MM.1S (cell line): Measurements from ENCODE around the gene AARS2.

Experiments used
- DNase-seq: peaks from one replicate; pipeline ENCODE4 v3.0.0-alpha.2; 2015
- H2AFZ ChIP-seq: fragments of 300-600 bp; sonication (generic); 2 replicates; pipeline ENCODE4 v1.6.0; 2016; ENCODE audit warnings: antibody characterized with exemption, low read length
- H3F3A ChIP-seq: fragments of 300-600 bp; sonication (generic); 2 replicates; pipeline ENCODE4 v1.6.1; 2016; ENCODE audit warnings: mild to moderate bottlenecking, antibody characterized with exemption, low read length, moderate library complexity, mixed read lengths; ENCODE audit not compliant: insufficient read depth
- H3K27ac ChIP-seq: fragments of 300-600 bp; sonication (generic); 2 replicates; pipeline ENCODE4 v1.5.1; 2016; ENCODE audit warnings: mild to moderate bottlenecking, low read length
- H3K27me3 ChIP-seq: fragments of 300-600 bp; sonication (generic); replicated peaks from 2 replicates; pipeline ENCODE4 v1.6.0; 2016; ENCODE audit warnings: low read length; ENCODE audit not compliant: insufficient read depth
- H3K36me3 ChIP-seq: fragments of 300-600 bp; sonication (generic); replicated peaks from 2 replicates; pipeline ENCODE4 v1.6.1; 2016; ENCODE audit warnings: mild to moderate bottlenecking, low read length, mixed read lengths; ENCODE audit not compliant: insufficient read depth
- H3K4me1 ChIP-seq: fragments of 300-600 bp; sonication (generic); 2 replicates; pipeline ENCODE4 v1.6.1; 2016; ENCODE audit warnings: low read length, mixed read lengths
- H3K4me2 ChIP-seq: fragments of 300-600 bp; sonication (generic); 2 replicates; pipeline ENCODE4 v1.6.0; 2016; ENCODE audit warnings: low read depth, low read length
- H3K4me3 ChIP-seq: fragments of 300-600 bp; sonication (generic); 2 replicates; pipeline ENCODE4 v1.5.1; 2016; ENCODE audit warnings: low read length, mixed read lengths
- H3K79me2 ChIP-seq: fragments of 300-600 bp; sonication (generic); 2 replicates; pipeline ENCODE4 v1.6.1; 2016; ENCODE audit warnings: mixed run types, low read length, mixed read lengths
- H3K9ac ChIP-seq: fragments of 300-600 bp; sonication (generic); 2 replicates; pipeline ENCODE4 v1.6.1; 2016; ENCODE audit warnings: low read length, mixed read lengths
- H3K9me2 ChIP-seq: fragments of 300-600 bp; sonication (generic); replicated peaks from 2 replicates; pipeline ENCODE4 v1.6.1; 2016; ENCODE audit warnings: mild to moderate bottlenecking, low read length, mixed read lengths; ENCODE audit not compliant: insufficient read depth
- H3K9me3 ChIP-seq: fragments of 300-600 bp; sonication (generic); replicated peaks from 2 replicates; pipeline ENCODE4 v1.6.1; 2016; ENCODE audit warnings: mild to moderate bottlenecking, low read length, mixed read lengths; ENCODE audit not compliant: insufficient read depth
- H4K20me1 ChIP-seq: fragments of 300-600 bp; sonication (generic); 2 replicates; pipeline ENCODE4 v1.6.1; 2016; ENCODE audit warnings: mild to moderate bottlenecking, low read length, moderate library complexity, mixed read lengths; ENCODE audit not compliant: insufficient read depth
- EZH2 ChIP-seq: fragments of 300-600 bp; sonication (generic); optimal IDR thresholded peaks from 2 replicates; pipeline ENCODE3; 2017; ENCODE audit warnings: low read depth, mild to moderate bottlenecking, antibody characterized with exemption, low read length, mixed read lengths
- EZH2phosphoT487 ChIP-seq: fragments of 300-600 bp; sonication (generic); IDR thresholded peaks from 2 replicates; pipeline ENCODE4 v1.6.1; 2018; ENCODE audit warnings: antibody characterized with exemption, low read length
- TF ChIP-seq, protein P1 (sequence below): fragments of 300-600 bp; sonication (generic); IDR thresholded peaks from 2 replicates; pipeline ENCODE4 v1.5.1; 2016; ENCODE audit warnings: antibody characterized with exemption, low read length, mixed read lengths

The AARS2 gene

DNA sequence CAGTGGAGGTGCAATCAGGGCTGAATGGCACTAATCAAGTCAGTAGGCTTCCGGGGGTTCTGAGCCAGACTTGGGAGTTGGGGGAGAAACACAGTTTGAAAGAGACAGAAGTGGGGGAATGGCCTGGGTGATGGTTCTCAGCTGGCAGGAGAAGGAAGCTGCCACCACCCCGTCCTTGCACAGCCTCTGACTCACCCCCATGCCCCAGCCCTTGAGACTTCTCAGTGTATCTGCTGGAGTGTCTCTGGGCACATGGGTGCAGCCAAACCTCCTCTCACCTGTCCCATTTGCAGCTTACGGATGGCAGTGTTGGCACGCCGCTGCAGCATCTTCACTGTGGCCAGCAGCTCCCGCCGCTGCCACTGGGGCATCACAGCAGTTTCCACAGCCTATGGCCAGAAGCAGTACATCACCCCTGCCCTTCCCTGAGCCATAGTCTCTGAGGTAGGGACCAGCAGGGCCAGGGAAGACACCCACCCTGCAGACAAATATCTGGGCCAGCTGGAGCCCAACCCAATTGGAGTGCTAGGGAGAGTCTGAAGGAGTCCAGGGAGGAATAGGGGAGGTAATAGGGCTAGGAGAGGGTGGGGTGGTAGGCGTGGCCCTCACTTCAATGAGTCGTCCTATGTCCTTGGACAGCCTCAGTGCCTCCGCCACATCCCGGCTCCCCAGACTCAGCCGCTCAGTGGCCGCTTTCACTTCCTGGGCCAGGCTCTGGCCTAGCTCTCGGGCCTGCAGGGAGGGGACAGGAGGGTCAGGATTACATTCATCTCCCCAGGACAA lies 11.2 kb downstream of the AARS2 start:
- H2AFZ ChIP-seq: no peak overlapping the region
- no peaks in the 10 kb centered on the region for H3K9me2 ChIP-seq
- TF ChIP-seq EZH2phosphoT487: no peak
- TF ChIP-seq EZH2: no peak
- TF ChIP-seq, protein P1, sequence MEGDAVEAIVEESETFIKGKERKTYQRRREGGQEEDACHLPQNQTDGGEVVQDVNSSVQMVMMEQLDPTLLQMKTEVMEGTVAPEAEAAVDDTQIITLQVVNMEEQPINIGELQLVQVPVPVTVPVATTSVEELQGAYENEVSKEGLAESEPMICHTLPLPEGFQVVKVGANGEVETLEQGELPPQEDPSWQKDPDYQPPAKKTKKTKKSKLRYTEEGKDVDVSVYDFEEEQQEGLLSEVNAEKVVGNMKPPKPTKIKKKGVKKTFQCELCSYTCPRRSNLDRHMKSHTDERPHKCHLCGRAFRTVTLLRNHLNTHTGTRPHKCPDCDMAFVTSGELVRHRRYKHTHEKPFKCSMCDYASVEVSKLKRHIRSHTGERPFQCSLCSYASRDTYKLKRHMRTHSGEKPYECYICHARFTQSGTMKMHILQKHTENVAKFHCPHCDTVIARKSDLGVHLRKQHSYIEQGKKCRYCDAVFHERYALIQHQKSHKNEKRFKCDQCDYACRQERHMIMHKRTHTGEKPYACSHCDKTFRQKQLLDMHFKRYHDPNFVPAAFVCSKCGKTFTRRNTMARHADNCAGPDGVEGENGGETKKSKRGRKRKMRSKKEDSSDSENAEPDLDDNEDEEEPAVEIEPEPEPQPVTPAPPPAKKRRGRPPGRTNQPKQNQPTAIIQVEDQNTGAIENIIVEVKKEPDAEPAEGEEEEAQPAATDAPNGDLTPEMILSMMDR: no peak
- H3K27ac ChIP-seq: no peak overlapping the region
- no peaks in the 10 kb centered on the region for H3K4me1 ChIP-seq
- DNase-seq: no peak
- no peak overlapping the region for H3K4me3 ChIP-seq
- H3K9me3 ChIP-seq: no peaks in the 10 kb centered on the region
- no peak overlapping the region for H3K9ac ChIP-seq
- no peaks in the 10 kb centered on the region for H4K20me1 ChIP-seq
- no peaks in the 10 kb centered on the region for H3F3A ChIP-seq
- H3K27me3 ChIP-seq: peaks cover 8% of the 10 kb centered on the region
- H3K4me2 ChIP-seq: no peak overlapping the region
- no peaks in the 10 kb centered on the region for H3K79me2 ChIP-seq
- no peaks in the 10 kb centered on the region for H3K36me3 ChIP-seq

- Histone ChIP-seq H3K79me2 (no peaks in the 10 kb centered on the region), H3K4me3 (no peak overlapping the region), H3K9me2 (no peaks in the 10 kb centered on the region), H3K9me3 (no peaks in the 10 kb centered on the region), H2AFZ (no peak overlapping the region), H3K27ac (no peak overlapping the region), H3K4me1 (no peaks in the 10 kb centered on the region), H4K20me1 (no peaks in the 10 kb centered on the region), H3K4me2 (no peak overlapping the region), H3K36me3 (no peaks in the 10 kb centered on the region), H3K27me3 (peaks cover 15% of the 10 kb centered on the region), H3F3A (no peaks in the 10 kb centered on the region), H3K9ac (no peak overlapping the region)
- DNase-seq: no peak
- TF ChIP-seq, protein P1: no peak
- TF ChIP-seq EZH2phosphoT487 (no peak), EZH2 (no peak)
Measured at GRCh38 chr6:44301106-44301505, 12.0 kb downstream of the AARS2 start.

- no peak for DNase-seq
- H3K9ac ChIP-seq: no peak overlapping the region
- H2AFZ ChIP-seq: no peak overlapping the region
- TF ChIP-seq, protein P1: no peak
- TF ChIP-seq EZH2: no peak
- no peak for TF ChIP-seq EZH2phosphoT487
- H3K9me3 ChIP-seq: no peaks in the 10 kb centered on the region
- H3K4me2 ChIP-seq: no peak overlapping the region
- H3K27me3 ChIP-seq: peaks cover 21% of the 10 kb centered on the region
- no peaks in the 10 kb centered on the region for H3K79me2 ChIP-seq
- no peaks in the 10 kb centered on the region for H3K4me1 ChIP-seq
- H3K27ac ChIP-seq: no peak overlapping the region
- no peak overlapping the region for H3K4me3 ChIP-seq
- H4K20me1 ChIP-seq: no peaks in the 10 kb centered on the region
- no peaks in the 10 kb centered on the region for H3F3A ChIP-seq
- H3K36me3 ChIP-seq: no peaks in the 10 kb centered on the region
- H3K9me2 ChIP-seq: no peaks in the 10 kb centered on the region
Measured at GRCh38 chr6:44300292-44300823, 12.8 kb downstream of the AARS2 start.
